Panc1 (cell line): ENCODE results near the gene RXYLT1. TPM values are rescaled to one million over a fixed set of nuclear protein-coding genes. Genes with fewer than 3 reads are reported as not detected.
"Not testable (repeated sequence)": the region's sequence is repeated elsewhere in the genome, so short reads cannot be mapped to it uniquely, and the experiment has no call there.

ENCODE experiments used
- ATAC-seq: fragments of 200-7000 bp; cut with Tn5 transposase; 2 replicates; pipeline ENCODE4 v1.9.1; 2020; ENCODE audit warnings: mild to moderate bottlenecking, moderate library complexity
- BruUV-seq: library from RNA; stranded (reverse); fragments of 400-500 nt; replicated peaks from 2 replicates; lab custom pipeline; 2021; lab: Mats Ljungman, UMichigan
- CTCF ChIA-PET: fragments of 300-600 bp; sonication (Branson Sonifier 250); formaldehyde crosslinking; loops from one replicate; lab custom pipeline; 2022; ENCODE audit warnings: antibody characterized with exemption; lab: Charles Lee
- POLR2A ChIA-PET: fragments of 300-600 bp; sonication (Branson Sonifier 250); formaldehyde crosslinking; loops from one replicate; lab custom pipeline; 2022; ENCODE audit warnings: antibody characterized with exemption; lab: Charles Lee
- DNase-seq: peaks from one replicate; pipeline ENCODE4 v3.0.0-alpha.2; 2010; ENCODE audit warnings: low read depth, low spot score
- H3K27ac ChIP-seq: 2 replicates; pipeline ENCODE4 v1.5.1; 2011; ENCODE audit warnings: mild to moderate bottlenecking, low read length, inconsistent platforms
- H3K27me3 ChIP-seq: fragments of 200-500 bp; sonication (Bioruptor generic); 2 replicates; pipeline ENCODE4 v1.6.0; 2014; ENCODE audit warnings: low read length, inconsistent platforms; ENCODE audit not compliant: control insufficient read depth, insufficient read depth
- H3K36me3 ChIP-seq: fragments of 200-500 bp; sonication (Bioruptor generic); 2 replicates; pipeline ENCODE4 v1.5.1; 2014; ENCODE audit warnings: inconsistent platforms, mild to moderate bottlenecking, low read length, moderate library complexity; ENCODE audit not compliant: control insufficient read depth, insufficient read depth
- H3K4me1 ChIP-seq: 2 replicates; pipeline ENCODE4 v1.5.1; 2011; ENCODE audit warnings: inconsistent platforms, mild to moderate bottlenecking, low read length, moderate library complexity; ENCODE audit not compliant: control insufficient read depth, insufficient read depth
- H3K4me3 ChIP-seq, 2 experiments: 2 replicates each; pipeline ENCODE4 v1.5.1; 2011 to 2012; ENCODE audit warnings: low read depth in 2 of 2, low read length in 2 of 2, mild to moderate bottlenecking in 2 of 2, inconsistent platforms in 1 of 2, moderate library complexity in 1 of 2
- H3K9me3 ChIP-seq: fragments of 200-500 bp; sonication (Bioruptor generic); 2 replicates; pipeline ENCODE4 v1.5.1; 2014; ENCODE audit warnings: low read depth, mild to moderate bottlenecking, inconsistent platforms, low read length, moderate library complexity; ENCODE audit not compliant: control insufficient read depth, insufficient read depth
- CTCF ChIP-seq: fragments of 450-650 bp; IDR thresholded peaks from 2 replicates; pipeline ENCODE4 v1.5.1; 2017; ENCODE audit warnings: mild to moderate bottlenecking
- POLR2AphosphoS5 ChIP-seq: IDR thresholded peaks from 2 replicates; pipeline ENCODE4 v1.6.1; 2012; ENCODE audit warnings: mild to moderate bottlenecking, low read depth, low read length, moderate library complexity
- REST ChIP-seq, 2 experiments: IDR thresholded peaks; 2 replicates each; pipeline ENCODE4 v1.6.1; 2011 to 2012; ENCODE audit warnings: low read depth in 2 of 2, control low read depth in 1 of 2, low read length in 1 of 2, mild to moderate bottlenecking in 1 of 2, moderate library complexity in 1 of 2; ENCODE audit not compliant: insufficient read depth in 1 of 2
- SIN3A ChIP-seq: IDR thresholded peaks from 2 replicates; pipeline ENCODE4 v1.6.1; 2012; ENCODE audit warnings: low read depth, mild to moderate bottlenecking, low read length, moderate library complexity, borderline replicate concordance; ENCODE audit not compliant: insufficient read depth
- TCF7L2 ChIP-seq: IDR thresholded peaks from 2 replicates; pipeline ENCODE4 v1.6.1; 2011; ENCODE audit warnings: mild to moderate bottlenecking, low read depth, low read length, inconsistent platforms
- in situ Hi-C: cut with HindIII; loops from 2 replicates; pipeline ENCODE4 v1.10.0; 2016; ENCODE audit warnings: low sequenced_read_pairs, low pct_unique_long_range_greater_than_20kb
- intact Hi-C: fragments of 100-400 bp; cut with micrococcal nuclease; formaldehyde crosslinking; loops from one replicate; pipeline ENCODE4 v1.10.0; 2022; ENCODE audit not compliant: unreplicated experiment
- total RNA-seq: library from RNA; stranded (reverse); gene quantifications from one replicate; pipeline ENCODE4 v1.2.1, GENCODE V29; 2021; ENCODE audit not compliant: unreplicated experiment

The RXYLT1 gene
- total RNA-seq, 1 experiment from 2014 or later: 20.3 TPM

GRCh38 chr12:63746470-63746869, 33.2 kb upstream of the RXYLT1 start:
- H3K27me3 ChIP-seq, intact Hi-C loops, H3K9me3 ChIP-seq, H3K4me1 ChIP-seq, POLR2A ChIA-PET, CTCF ChIA-PET, in situ Hi-C loops, DNase-seq, H3K36me3 ChIP-seq, BruUV-seq, H3K27ac ChIP-seq, H3K4me3 ChIP-seq, ATAC-seq: not testable (repeated sequence)

- H3K27ac ChIP-seq, H3K27me3 ChIP-seq, H3K4me1 ChIP-seq, intact Hi-C loops, BruUV-seq, POLR2A ChIA-PET, CTCF ChIA-PET, in situ Hi-C loops, DNase-seq, H3K9me3 ChIP-seq, H3K36me3 ChIP-seq, ATAC-seq, H3K4me3 ChIP-seq: not testable (repeated sequence)
These were observed 32.6 kb upstream of the RXYLT1 start for GRCh38 chr12:63747136-63747535.

GRCh38 chr12:63747553-63747952, 32.2 kb upstream of the RXYLT1 start:
- Histone ChIP-seq H3K4me3 (no peak overlapping the region), H3K36me3 (no peaks in the 10 kb centered on the region), H3K27ac (no peak overlapping the region), H3K9me3 (no peaks in the 10 kb centered on the region), H3K27me3 (no peaks in the 10 kb centered on the region), H3K4me1 (no peaks in the 10 kb centered on the region)
- ATAC-seq (no peak), DNase-seq (no peak)
- TF ChIP-seq POLR2AphosphoS5 (no peak), REST (IDR thresholded peaks at IDR 0.05; ENCODE audit: insufficient read depth in 1 of 2, low read depth in 2 of 2, low read length in 1 of 2) (no peak), CTCF (no peak), TCF7L2 (no peak), SIN3A (no peak)
- no TSS peak for BruUV-seq
- CTCF ChIA-PET: no interaction called here
- POLR2A ChIA-PET: interaction anchor here (1.2 kb wide), 1 partner anchor 79 kb away, joined by 3 read pairs; the partner anchor contains the start of gene DPY19L2
- intact Hi-C loops: no loop called here
- in situ Hi-C loops: no loop called here
